GM12878 (cell line): Measurements from ENCODE around the gene FOXK1. TPM values are rescaled to one million over a fixed set of nuclear protein-coding genes. Genes with fewer than 3 reads are reported as not detected.

Experiments used
- ATAC-seq: fragments of 200-7000 bp; cut with Tn5 transposase; 3 replicates; pipeline ENCODE4 v1.9.1; 2020; ENCODE audit warnings: mild to moderate bottlenecking, moderate library complexity
- BruUV-seq: library from RNA; stranded (reverse); fragments of 400-500 nt; replicated peaks from 2 replicates; lab custom pipeline; 2021; lab: Mats Ljungman, UMichigan
- CTCF ChIA-PET: fragments of 300-600 bp; sonication (Branson Sonifier 250); formaldehyde crosslinking; extraction: SDS; loops from one replicate; lab custom pipeline; 2021; ENCODE audit warnings: inconsistent platforms; lab: Yijun Ruan, JAX
- POLR2A ChIA-PET: fragments of 350-600 bp; formaldehyde crosslinking; extraction: SDS; loops from one replicate; lab custom pipeline; 2021; ENCODE audit warnings: inconsistent platforms; lab: Charles Lee
- RAD21 ChIA-PET: fragments of 300-600 bp; sonication (Branson Sonifier 250); formaldehyde crosslinking; loops from one replicate; lab custom pipeline; 2023; ENCODE audit warnings: antibody characterized with exemption; ENCODE audit not compliant: unreplicated experiment; lab: Charles Lee
- SMC1A ChIA-PET: fragments of 300-600 bp; sonication (Branson Sonifier 250); formaldehyde crosslinking; loops from one replicate; lab custom pipeline; 2023; ENCODE audit not compliant: unreplicated experiment, uncharacterized antibody; lab: Charles Lee
- DNase-seq: peaks from one replicate; pipeline ENCODE4 v3.0.0-alpha.2; 2011; ENCODE audit warnings: low read depth, low spot score
- FAIRE-seq: peaks from 3 replicates; lab custom pipeline; 2011; peaks lifted over from hg19 to GRCh38; lab: Jason Lieb, UNC
- H2AFZ ChIP-seq: 2 replicates; pipeline ENCODE4 v1.6.0; 2011; ENCODE audit warnings: low read depth, low read length, control low read depth; ENCODE audit not compliant: control insufficient read depth
- H3K27ac ChIP-seq: 2 replicates; pipeline ENCODE4 v1.5.1; 2011; ENCODE audit warnings: control low read depth; ENCODE audit not compliant: control insufficient read depth, insufficient read depth
- H3K27me3 ChIP-seq, 2 experiments: replicated peaks in 1 of 2; 2 replicates each; pipeline versions ENCODE4 v1.6.0 to v1.6.1; 2011; ENCODE audit warnings: low read length in 1 of 2; ENCODE audit not compliant: control insufficient read depth in 2 of 2, insufficient read depth in 2 of 2
- H3K36me3 ChIP-seq, 2 experiments: 2 replicates each; pipeline ENCODE4 v1.5.1; 2011; ENCODE audit warnings: low read length in 1 of 2; ENCODE audit not compliant: control insufficient read depth in 2 of 2, insufficient read depth in 2 of 2
- H3K4me1 ChIP-seq: 2 replicates; pipeline ENCODE4 v1.6.1; 2011; ENCODE audit warnings: mild to moderate bottlenecking, low read length, moderate library complexity, mixed read lengths; ENCODE audit not compliant: control insufficient read depth, insufficient read depth
- H3K4me2 ChIP-seq: 2 replicates; pipeline ENCODE4 v1.6.0; 2011; ENCODE audit warnings: control low read depth; ENCODE audit not compliant: control insufficient read depth, insufficient read depth
- H3K4me3 ChIP-seq: fragments of 200-600 bp; sonication (generic); 2 replicates; pipeline ENCODE4 v1.5.1; 2016
- H3K79me2 ChIP-seq: 2 replicates; pipeline ENCODE4 v1.6.0; 2011; ENCODE audit warnings: low read length; ENCODE audit not compliant: control insufficient read depth, insufficient read depth
- H3K9ac ChIP-seq: 2 replicates; pipeline ENCODE4 v1.8.0; 2011; ENCODE audit warnings: low read length, control low read depth, mixed read lengths; ENCODE audit not compliant: control insufficient read depth, insufficient read depth
- H3K9me3 ChIP-seq: replicated peaks from 3 replicates; pipeline ENCODE4 v1.5.1; 2011; ENCODE audit warnings: mild to moderate bottlenecking, low read length; ENCODE audit not compliant: control insufficient read depth, insufficient read depth
- H4K20me1 ChIP-seq: 2 replicates; pipeline ENCODE4 v1.6.0; 2011; ENCODE audit not compliant: control insufficient read depth, insufficient read depth
- CTCF ChIP-seq, 3 experiments: IDR thresholded peaks in 2 of 3; conservative IDR thresholded peaks in 1 of 3; 2 replicates each; pipeline ENCODE4 v1.5.1; 2011; ENCODE audit warnings: low read depth in 3 of 3, low read length in 3 of 3, mild to moderate bottlenecking in 3 of 3, control low read depth in 2 of 3, moderate library complexity in 2 of 3, inconsistent platforms in 1 of 3, mixed read lengths in 1 of 3; ENCODE audit not compliant: control insufficient read depth in 2 of 3, insufficient read depth in 1 of 3; ENCODE audit errors: extremely low read depth in 1 of 3
- KLF5 ChIP-seq: fragments of 450-650 bp; IDR thresholded peaks from 2 replicates; pipeline ENCODE4 v1.6.1; 2014; ENCODE audit warnings: mild to moderate bottlenecking; ENCODE audit not compliant: partially characterized antibody
- MXI1 ChIP-seq: fragments of 150-350 bp; IDR thresholded peaks from 2 replicates; pipeline ENCODE4 v1.6.1; 2011; ENCODE audit warnings: low read depth, mild to moderate bottlenecking, inconsistent platforms, low read length, improper control_type of control experiment
- NR2F1 ChIP-seq: fragments of 450-650 bp; conservative IDR thresholded peaks from 2 replicates; pipeline ENCODE4 v1.6.1; 2017; ENCODE audit warnings: mild to moderate bottlenecking
- RBBP5 ChIP-seq: fragments of 200-600 bp; sonication (generic); conservative IDR thresholded peaks from 2 replicates; pipeline ENCODE4 v1.6.1; 2016
- ZNF384 ChIP-seq: IDR thresholded peaks from 2 replicates; pipeline ENCODE4 v1.6.1; 2012; ENCODE audit warnings: low read depth, mild to moderate bottlenecking, low read length, improper control_type of control experiment, borderline replicate concordance
- WGBS: methylation state at CpG from one replicate; pipeline ENCODE4 v1.1.6; 2016; ENCODE audit warnings: low lambda C conversion rate; ENCODE audit not compliant: insufficient replicate concordance, insufficient coverage; ENCODE audit errors: missing lambda C conversion rate; 5-methylcytosine and 5-hydroxymethylcytosine counted together
- in situ Hi-C: fragments of 300-500 bp; cut with MboI; formaldehyde crosslinking; loops from 9 replicates; pipeline ENCODE4 v1.14.3; 2018; ENCODE audit warnings: mixed read lengths
- intact Hi-C: fragments of 100-400 bp; cut with micrococcal nuclease; formaldehyde crosslinking; loops from one replicate; pipeline ENCODE4 v1.14.2; 2022; ENCODE audit not compliant: unreplicated experiment
- polyA plus RNA-seq, 11 experiments: library from polyadenylated mRNA; depleted of rRNA in 4 of 11; unstranded in 6 of 11; stranded (reverse) in 5 of 11; fragments of >200 nt; fragmentation: Nextera tagmentation in 4 of 11; fragmentation: Illumina TruSeq in 1 of 11; extraction: Ambion mirVana in 4 of 11; extraction: Trizol in 1 of 11; gene quantifications; 1 replicate in 1 of 11; 2 replicates in 10 of 11; pipeline versions ENCODE4 v1.2.1 to v1.2.3, GENCODE V29; 2011 to 2016; ENCODE audit warnings: inconsistent platforms in 2 of 11, missing spikeins in 2 of 11, low read depth in 1 of 11
- total RNA-seq, 4 experiments: library from RNA; depleted of rRNA in 3 of 4; stranded (reverse); fragments of >200 nt in 3 of 4; fragmentation: Illumina TruSeq in 1 of 4; extraction: Trizol in 1 of 4; gene quantifications; 2 replicates each; pipeline versions ENCODE4 v1.2.1 to v1.2.3, GENCODE V29; 2013 to 2021

FOXK1 gene
- total and polyA plus RNA-seq, 10 of the 15 experiments (the other 5 are each of a cell fraction or from before 2014, with no cell fraction given), result 0.24 to 31.8 (median 4.5) TPM

- no peaks in the 10 kb centered on the region for H3K4me1 ChIP-seq
- intact Hi-C loops, result no loop called here
- no peak overlapping the region for H3K27ac ChIP-seq
- ChIA-PET RAD21 (no interaction called here), SMC1A (no interaction called here), CTCF (no interaction called here), POLR2A (no interaction called here)
- no peak overlapping the region for H3K4me2 ChIP-seq
- H3K9ac ChIP-seq, result no peak overlapping the region
- no peaks in the 10 kb centered on the region for H3K27me3 ChIP-seq
- in situ Hi-C loops, result no loop called here
- TF ChIP-seq CTCF (IDR thresholded peaks at IDR 0.05 in 2 of 3, conservative IDR thresholded peaks at IDR 0.05 in 1 of 3; ENCODE audit: control insufficient read depth in 2 of 3, extremely low read depth in 1 of 3, insufficient read depth in 1 of 3, low read depth in 3 of 3, low read length in 3 of 3), result 0 out of 6 replicates have a peak, but pooled peaks of 1 of the 3 experiments have one; percentile 8
- no peak for TF ChIP-seq KLF5
- no peak for TF ChIP-seq NR2F1
- no peak for TF ChIP-seq MXI1
- TF ChIP-seq RBBP5, result no peak
- TF ChIP-seq ZNF384, result no peak
- no peaks in the 10 kb centered on the region for H4K20me1 ChIP-seq
- no peak overlapping the region for H3K4me3 ChIP-seq
- H2AFZ ChIP-seq, result no peak overlapping the region
- H3K36me3 ChIP-seq, result no peaks in the 10 kb centered on the region
- no peaks in the 10 kb centered on the region; the same call in 2 of the 3 replicates for H3K9me3 ChIP-seq
- DNase-seq (no peak), FAIRE-seq (no peak), ATAC-seq (no peak)
- H3K79me2 ChIP-seq, result no peaks in the 10 kb centered on the region
- WGBS, result 55% methylated on average over 31 of the region's 38 CpGs
- no TSS peak for BruUV-seq
These were observed 133.7 kb downstream of the FOXK1 start for GRCh38 chr7:4815609-4816418.
